NCI-H460 (cell line): ENCODE data around the gene FAM222B. TPM values are rescaled to one million over a fixed set of nuclear protein-coding genes. Genes with fewer than 3 reads are reported as not detected.
"Not testable (repeated sequence)": the region's sequence is repeated elsewhere in the genome, so short reads cannot be mapped to it uniquely, and the experiment has no call there.

Source experiments
- DNase-seq: peaks from one replicate; pipeline ENCODE4 v3.0.0-alpha.2; 2016; ENCODE audit warnings: low read depth; ENCODE audit errors: extremely low read depth
- total RNA-seq: library from RNA; depleted of rRNA; stranded (reverse); fragments of >200 nt; shearing (Covaris generic); gene quantifications from 2 replicates; pipeline ENCODE4 v1.2.3, GENCODE V29; 2014

FAM222B gene
- total RNA-seq, 1 experiment from 2014 or later = 8.1 TPM

DNA sequence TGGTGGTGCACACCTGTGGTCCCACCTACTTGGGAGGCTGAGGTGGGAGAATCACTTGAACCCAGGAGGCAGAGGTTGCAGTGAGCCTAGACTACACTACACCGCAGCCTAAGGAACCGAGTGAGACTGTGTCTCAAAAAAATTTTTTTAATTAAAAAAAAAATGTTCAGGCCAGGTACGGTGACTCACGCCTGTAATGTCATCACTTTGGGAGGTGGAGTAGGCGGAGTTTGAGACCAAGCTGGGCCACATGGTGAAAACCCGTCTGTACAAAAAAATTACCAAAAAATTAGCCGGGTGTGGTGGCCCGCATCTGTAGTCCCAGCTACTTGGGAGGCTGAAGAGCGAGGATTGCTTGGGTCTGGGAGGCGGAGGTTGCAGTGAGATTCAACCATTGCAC, 3.6 kb upstream of the FAM222B start:
- no peak for DNase-seq

DNA sequence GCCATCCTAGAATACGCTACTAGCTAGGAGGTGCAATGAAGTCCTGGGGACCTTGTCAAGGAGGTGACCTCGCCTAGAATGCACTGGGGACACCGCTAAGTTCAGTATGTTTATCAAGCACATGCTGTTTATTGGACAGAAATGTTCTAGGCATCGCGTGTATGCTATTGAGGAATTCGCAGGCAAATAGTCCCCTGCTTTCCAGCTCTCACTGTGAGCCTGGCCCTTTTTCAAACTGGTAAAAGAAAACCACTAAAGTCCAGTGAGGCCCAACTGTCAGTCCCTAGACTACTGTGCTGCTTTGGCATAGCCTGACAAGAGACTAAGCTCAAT, 1.2 kb upstream of the FAM222B start:
- no peak for DNase-seq

DNA sequence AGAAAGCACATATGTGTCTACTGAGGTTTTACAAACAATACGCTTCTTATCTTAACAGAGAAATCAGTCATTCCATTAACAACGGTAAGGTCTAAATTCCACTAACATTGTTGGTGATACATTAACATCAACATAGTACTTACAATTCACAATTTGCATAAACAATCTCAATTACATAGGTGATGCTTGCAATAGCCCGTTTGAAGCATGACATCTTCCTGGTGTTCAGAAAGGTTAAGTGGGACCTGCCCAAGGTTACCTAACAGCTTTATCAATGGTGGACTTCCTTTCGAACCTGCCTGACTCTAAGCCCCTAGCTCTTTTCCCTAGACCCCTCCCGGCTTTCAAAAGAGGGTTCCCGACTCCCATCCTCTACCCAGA, 699 bp downstream of the FAM222B start:
- DNase-seq = no peak

DNA sequence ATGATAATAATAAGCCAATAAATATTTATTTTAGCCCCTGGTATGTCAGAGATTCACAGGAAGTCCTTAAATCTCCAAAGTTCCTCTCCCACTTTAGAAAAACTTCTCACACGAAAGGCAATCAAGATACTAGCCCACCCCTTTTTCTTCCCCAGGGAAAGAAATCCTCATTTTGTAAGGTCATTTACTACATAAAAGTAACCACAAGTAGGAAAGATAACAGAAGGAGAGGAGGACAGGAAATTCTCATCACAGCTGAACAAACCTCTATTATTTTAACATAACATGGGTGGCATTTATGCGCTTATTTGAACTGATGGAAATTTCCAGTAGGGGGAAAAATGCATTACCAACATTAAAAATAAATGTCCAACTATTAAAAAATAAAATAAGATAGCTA, 3.4 kb downstream of the FAM222B start:
- no peak for DNase-seq

GRCh38 chr17:28836541-28836940, 6.0 kb downstream of the FAM222B start:
- not testable (repeated sequence) for DNase-seq

- no peak for DNase-seq
These were observed 8.2 kb downstream of the FAM222B start for GRCh38 chr17:28834420-28834819.

GRCh38 chr17:28828294-28829040, 14.1 kb downstream of the FAM222B start:
- DNase-seq = no peak

DNA sequence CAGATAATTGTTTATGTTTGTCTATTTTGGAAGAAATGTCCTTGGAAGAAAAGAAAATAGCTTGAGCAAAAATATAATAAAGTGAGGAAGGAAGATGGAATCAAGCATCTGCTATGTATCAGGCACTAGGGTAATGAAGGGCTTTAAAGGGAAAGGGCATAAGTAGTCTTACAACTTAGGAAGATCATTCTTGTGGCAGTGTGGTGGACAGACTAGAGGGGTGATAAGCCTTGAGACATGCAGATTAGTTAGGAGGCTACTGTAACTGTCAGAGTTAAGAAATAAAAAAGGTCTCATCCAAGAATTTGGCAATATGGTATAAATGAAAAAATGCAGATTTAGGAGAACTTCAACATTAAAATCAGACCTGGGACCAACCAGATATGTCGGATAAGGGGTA, 14.9 kb downstream of the FAM222B start:
- DNase-seq = no peak

GRCh38 chr17:28819582-28819981, 23.0 kb downstream of the FAM222B start:
- no peak for DNase-seq

DNA sequence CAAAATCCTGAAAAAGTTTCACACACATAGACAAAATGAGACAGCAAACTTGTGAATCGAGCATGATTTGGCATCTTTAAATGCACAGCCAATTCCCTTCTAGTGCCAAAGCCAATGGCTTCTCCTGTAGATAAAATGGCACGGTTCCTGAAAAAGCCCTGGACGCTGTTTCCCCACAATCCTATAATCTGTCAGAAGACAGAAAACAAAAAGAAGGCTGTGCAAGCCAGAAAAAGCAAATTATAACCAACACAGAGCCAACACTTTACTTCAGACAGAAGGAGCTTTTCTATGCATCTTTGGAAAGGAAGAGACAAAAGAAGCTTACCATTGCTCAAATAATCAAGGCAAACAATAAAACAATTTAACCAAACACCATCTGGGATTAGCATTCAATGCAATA, 23.8 kb downstream of the FAM222B start:
- no peak for DNase-seq

GRCh38 chr17:28816540-28816939, 26.1 kb downstream of the FAM222B start:
- no peak for DNase-seq

- DNase-seq = no peak
These were observed 29.7 kb downstream of the FAM222B start for GRCh38 chr17:28812748-28813377.

DNA sequence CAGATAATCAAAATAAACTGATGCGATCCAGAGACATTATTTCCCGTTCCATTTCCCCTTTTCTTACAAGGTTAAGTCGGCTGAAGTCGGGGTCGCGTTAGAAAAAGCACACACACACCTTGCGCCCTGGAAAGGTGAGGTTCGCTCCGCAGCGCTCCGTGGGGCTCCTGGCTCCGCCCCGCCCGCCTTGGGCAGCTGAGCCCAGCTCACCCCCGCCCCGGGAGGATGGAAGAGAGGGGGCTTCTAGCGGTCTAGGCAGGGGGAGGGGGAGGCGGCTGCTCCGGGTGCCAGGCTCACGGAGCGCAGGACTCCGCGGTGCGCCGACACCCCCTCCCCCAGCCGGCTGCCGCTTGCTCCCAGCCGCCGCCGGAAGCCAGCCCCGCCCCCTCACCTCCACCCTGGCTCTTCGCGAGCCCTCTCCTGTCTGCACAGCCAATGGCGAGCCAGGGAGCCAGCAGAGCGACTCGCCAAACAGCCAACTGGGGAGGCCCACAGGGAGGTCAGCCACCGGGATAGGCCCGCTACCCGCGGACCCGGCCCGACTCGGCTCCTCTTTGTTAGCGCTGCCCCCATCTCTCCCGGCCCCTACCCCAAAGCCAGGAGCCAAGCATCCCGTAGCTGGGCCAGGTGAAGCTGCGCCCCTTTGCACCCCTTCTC, 30.4 kb downstream of the FAM222B start:
- DNase-seq = peak; percentile 97

DNA sequence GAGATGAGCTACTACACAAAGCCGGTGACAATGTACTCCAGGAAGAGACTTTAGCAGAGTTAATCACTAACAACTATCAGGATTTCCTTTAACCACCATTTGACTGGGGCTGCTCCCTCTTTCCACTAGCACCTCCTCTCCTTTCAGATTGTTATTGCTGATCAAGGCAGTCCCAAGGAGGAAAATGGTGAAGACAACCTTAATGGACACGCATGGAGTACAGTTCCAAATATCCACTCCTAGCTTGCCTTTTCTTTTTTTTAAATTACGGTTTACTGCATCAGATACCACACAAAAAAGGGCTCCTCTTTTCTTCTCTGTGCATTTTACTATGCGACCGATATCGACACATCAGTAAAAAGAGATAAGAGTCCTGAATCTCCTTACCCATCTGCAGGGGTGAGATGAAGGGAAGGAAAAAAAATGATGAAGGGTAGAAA, 30.9 kb downstream of the FAM222B start:
- DNase-seq = peak; percentile 28

DNA sequence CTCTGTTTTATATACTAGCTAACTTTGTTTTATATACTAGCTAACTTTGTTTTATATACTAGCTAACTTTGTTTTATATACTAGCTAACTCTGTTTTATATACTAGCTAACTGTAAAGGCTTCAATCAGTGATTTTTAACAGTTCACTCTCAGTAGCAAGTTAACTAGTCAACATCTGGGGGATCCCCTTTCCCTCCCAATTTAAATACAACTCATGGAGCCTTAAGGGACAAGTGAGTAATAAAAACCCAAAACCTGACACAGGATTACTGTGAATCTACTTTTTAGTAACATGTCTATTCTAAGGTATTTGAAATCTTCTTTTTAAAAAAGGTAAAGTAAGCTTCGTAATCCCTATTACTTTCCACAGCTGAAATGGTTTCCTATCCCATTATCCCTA, 32.2 kb downstream of the FAM222B start:
- no peak for DNase-seq

DNA sequence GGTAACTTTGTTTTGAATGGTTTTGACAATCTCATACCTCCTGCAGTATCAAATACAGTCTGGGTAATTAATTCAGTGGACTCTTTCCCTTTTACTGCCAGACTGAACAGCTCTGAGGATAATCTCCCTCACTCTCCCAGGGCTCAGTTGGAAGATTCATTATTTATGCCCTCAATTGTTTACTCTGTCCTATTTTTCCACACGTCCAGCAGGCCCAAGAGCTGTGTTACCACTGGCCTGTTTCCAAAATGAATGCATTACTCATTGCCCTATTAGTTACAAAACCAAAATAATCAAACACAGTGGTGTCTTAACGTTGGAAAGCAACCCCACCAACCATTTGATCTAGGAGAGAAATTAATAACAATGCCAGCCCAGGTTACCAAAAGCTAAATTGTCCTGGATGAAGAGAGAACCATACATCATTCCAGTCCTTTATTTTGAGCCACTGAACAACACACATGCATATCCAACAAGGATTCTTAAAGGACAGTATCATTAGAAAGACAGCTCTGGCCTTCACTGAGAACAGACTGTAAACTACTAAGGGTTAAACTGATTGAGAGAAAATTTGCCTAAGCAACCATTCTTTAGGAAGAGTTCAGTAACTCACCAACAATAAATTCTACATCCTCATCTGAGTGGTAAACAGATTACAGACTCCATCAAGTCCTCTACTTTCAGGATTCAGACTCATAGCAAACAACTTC, 34.5 kb downstream of the FAM222B start:
- DNase-seq = peak; percentile 79

DNA sequence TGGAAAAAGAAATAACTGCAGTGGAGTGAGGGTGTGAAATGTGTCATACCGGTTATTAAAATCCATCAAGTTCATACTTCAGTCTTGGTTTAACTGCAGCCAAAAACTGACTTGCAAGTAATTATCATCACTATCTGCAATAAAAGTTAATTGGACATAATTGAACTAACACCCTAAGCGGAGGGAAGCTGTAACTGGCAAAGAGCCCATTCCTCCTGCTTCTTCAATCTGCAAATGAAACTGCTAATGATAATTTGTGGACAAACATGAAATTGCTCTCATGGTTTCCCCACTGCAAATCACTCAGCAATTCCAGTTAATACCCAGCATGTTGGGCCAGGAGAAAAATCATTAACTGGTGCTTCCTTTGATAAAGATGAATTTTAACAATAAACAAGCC, 46.5 kb downstream of the FAM222B start:
- DNase-seq = no peak

DNA sequence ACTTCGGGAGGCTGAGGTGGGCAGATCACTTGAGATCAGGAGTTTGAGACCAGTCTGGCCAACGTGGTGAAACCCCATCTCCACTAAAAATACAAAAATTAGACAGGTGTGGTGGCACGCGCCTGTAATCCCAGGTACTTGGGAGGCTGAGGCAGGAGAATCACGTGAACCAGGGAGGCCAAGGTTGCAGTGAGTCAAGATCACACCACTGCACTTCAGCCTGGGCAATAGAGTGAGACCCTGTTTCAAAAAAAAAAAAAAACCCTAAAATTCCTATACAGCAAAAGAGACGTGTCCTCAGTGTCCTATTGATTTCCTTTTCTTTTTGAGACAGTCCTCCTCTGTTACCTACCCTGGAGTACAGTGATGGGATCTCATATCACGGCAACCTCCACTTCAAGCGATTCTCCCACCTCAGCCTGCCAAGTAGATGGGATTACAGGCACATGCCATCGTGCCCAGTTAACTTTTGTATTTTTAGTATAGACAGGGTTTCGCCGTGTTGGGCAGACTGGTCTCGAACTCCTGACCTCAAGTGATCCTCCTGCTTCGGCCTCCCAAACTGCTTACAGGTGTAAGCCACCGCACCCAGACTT, 47.6 kb downstream of the FAM222B start:
- not testable (repeated sequence) for DNase-seq

GRCh38 chr17:28792877-28793661, 49.5 kb downstream of the FAM222B start:
- no peak for DNase-seq

DNA sequence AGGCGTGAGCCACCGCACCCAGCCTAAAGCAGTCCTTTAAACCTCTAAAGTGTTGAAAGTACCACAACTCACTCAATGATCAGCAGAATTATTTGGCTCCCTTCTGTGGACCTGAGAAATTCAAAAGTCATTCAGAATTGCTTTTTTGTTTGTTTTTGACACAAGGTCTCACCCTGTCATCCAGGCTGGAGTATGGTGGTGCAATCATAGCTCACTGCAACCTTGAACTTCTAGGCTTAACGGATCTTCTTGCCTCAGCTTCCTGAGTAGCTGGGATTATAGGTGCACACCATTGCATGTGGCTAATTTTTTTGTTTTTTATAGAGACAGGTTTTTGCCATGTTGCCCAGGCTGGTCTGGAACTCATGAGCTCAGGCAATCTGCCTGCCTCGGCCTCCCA, 54.5 kb downstream of the FAM222B start:
- DNase-seq = no peak
